HL-60 (cell line): Measurements from ENCODE around the gene TMEM121.

Experiments used
- CTCF ChIP-seq: IDR thresholded peaks from one replicate; pipeline ENCODE4 v1.5.1; 2011; ENCODE audit warnings: low read length, control low read depth, inconsistent platforms; ENCODE audit not compliant: insufficient read depth
- REST ChIP-seq: IDR thresholded peaks from 2 replicates; pipeline ENCODE4 v1.6.1; 2012; ENCODE audit warnings: low read depth; ENCODE audit not compliant: insufficient replicate concordance

- TF ChIP-seq CTCF (no peak), REST (no peak)
These were observed 23.1 kb upstream of the TMEM121 start for GRCh38 chr14:105503296-105503640.
